NT2/D1 (cell line): ENCODE results near the gene AGTR2.
"Not testable (repeated sequence)": the region's sequence is repeated elsewhere in the genome, so short reads cannot be mapped to it uniquely, and the experiment has no call there.

Source experiments
- DNase-seq: peaks from one replicate; pipeline ENCODE4 v3.0.0-alpha.2; 2011; ENCODE audit warnings: low read depth, low spot score
- H3K27me3 ChIP-seq: 2 replicates; pipeline ENCODE4 v1.6.0; 2011; ENCODE audit warnings: mild to moderate bottlenecking; ENCODE audit not compliant: insufficient read length, insufficient read depth
- H3K36me3 ChIP-seq: 2 replicates; pipeline ENCODE4 v1.6.1; 2011; ENCODE audit warnings: mild to moderate bottlenecking, low read length, mixed read lengths; ENCODE audit not compliant: insufficient read depth, insufficient read length
- H3K4me1 ChIP-seq: 2 replicates; pipeline ENCODE4 v1.5.1; 2011; ENCODE audit not compliant: insufficient read depth, insufficient read length
- H3K4me3 ChIP-seq: 2 replicates; pipeline ENCODE4 v1.5.1; 2011; ENCODE audit warnings: low read depth; ENCODE audit not compliant: insufficient read length
- H3K9ac ChIP-seq: 2 replicates; pipeline ENCODE4 v1.6.0; 2011; ENCODE audit warnings: low read depth; ENCODE audit not compliant: insufficient read length
- H3K9me3 ChIP-seq: 2 replicates; pipeline ENCODE4 v1.5.1; 2011; ENCODE audit warnings: mild to moderate bottlenecking, low read length; ENCODE audit not compliant: insufficient read depth
- SUZ12 ChIP-seq: IDR thresholded peaks from 2 replicates; pipeline ENCODE4 v1.6.1; 2011; ENCODE audit not compliant: insufficient read length, insufficient read depth; ENCODE audit errors: extremely low read depth
- YY1 ChIP-seq: IDR thresholded peaks from 2 replicates; pipeline ENCODE4 v1.6.1; 2011; ENCODE audit not compliant: insufficient read length, insufficient read depth
- ZNF274 ChIP-seq: IDR thresholded peaks from 2 replicates; pipeline ENCODE4 v1.6.1; 2011; ENCODE audit warnings: mild to moderate bottlenecking, low read depth, low read length

The AGTR2 gene

GRCh38 chrX:116198235-116198634, 27.7 kb downstream of the AGTR2 start:
- H3K4me3 ChIP-seq = no peak overlapping the region
- no peaks in the 10 kb centered on the region for H3K4me1 ChIP-seq
- TF ChIP-seq YY1 (no peak), SUZ12 (no peak), ZNF274 (no peak)
- no peaks in the 10 kb centered on the region for H3K36me3 ChIP-seq
- H3K9ac ChIP-seq = no peak overlapping the region
- H3K9me3 ChIP-seq = no peaks in the 10 kb centered on the region
- H3K27me3 ChIP-seq = no peaks in the 10 kb centered on the region
- no peak for DNase-seq

- no peak for TF ChIP-seq YY1
- no peak for TF ChIP-seq ZNF274
- no peak for TF ChIP-seq SUZ12
- H3K36me3 ChIP-seq = no peaks in the 10 kb centered on the region
- no peaks in the 10 kb centered on the region for H3K27me3 ChIP-seq
- H3K4me1 ChIP-seq = no peaks in the 10 kb centered on the region
- no peak overlapping the region for H3K4me3 ChIP-seq
- no peak for DNase-seq
- H3K9ac ChIP-seq = no peak overlapping the region
- H3K9me3 ChIP-seq = no peaks in the 10 kb centered on the region
Measured at GRCh38 chrX:116198810-116199209, 28.3 kb downstream of the AGTR2 start.

GRCh38 chrX:116204932-116205331, 34.4 kb downstream of the AGTR2 start:
- no peak for DNase-seq
- H3K27me3 ChIP-seq = no peaks in the 10 kb centered on the region
- no peak for TF ChIP-seq YY1
- no peak for TF ChIP-seq SUZ12
- no peak for TF ChIP-seq ZNF274
- H3K9ac ChIP-seq = no peak overlapping the region
- H3K36me3 ChIP-seq = no peaks in the 10 kb centered on the region
- no peaks in the 10 kb centered on the region for H3K9me3 ChIP-seq
- no peaks in the 10 kb centered on the region for H3K4me1 ChIP-seq
- no peak overlapping the region for H3K4me3 ChIP-seq

GRCh38 chrX:116213262-116213661, 42.7 kb downstream of the AGTR2 start:
- no peaks in the 10 kb centered on the region for H3K36me3 ChIP-seq
- H3K4me1 ChIP-seq = no peaks in the 10 kb centered on the region
- no peak overlapping the region for H3K9ac ChIP-seq
- no peak overlapping the region for H3K4me3 ChIP-seq
- no peaks in the 10 kb centered on the region for H3K27me3 ChIP-seq
- H3K9me3 ChIP-seq = no peaks in the 10 kb centered on the region
- TF ChIP-seq YY1 (no peak), ZNF274 (no peak), SUZ12 (no peak)
- DNase-seq = no peak

GRCh38 chrX:116217080-116217479, 46.5 kb downstream of the AGTR2 start:
- H3K36me3 ChIP-seq, DNase-seq, H3K9me3 ChIP-seq, H3K4me1 ChIP-seq, H3K4me3 ChIP-seq, H3K27me3 ChIP-seq, H3K9ac ChIP-seq: not testable (repeated sequence)
